ENCODE data around the gene SH3D19. TPM values are rescaled to one million over a fixed set of nuclear protein-coding genes. Genes with fewer than 3 reads are reported as not detected.

SH3D19 gene, protein sequence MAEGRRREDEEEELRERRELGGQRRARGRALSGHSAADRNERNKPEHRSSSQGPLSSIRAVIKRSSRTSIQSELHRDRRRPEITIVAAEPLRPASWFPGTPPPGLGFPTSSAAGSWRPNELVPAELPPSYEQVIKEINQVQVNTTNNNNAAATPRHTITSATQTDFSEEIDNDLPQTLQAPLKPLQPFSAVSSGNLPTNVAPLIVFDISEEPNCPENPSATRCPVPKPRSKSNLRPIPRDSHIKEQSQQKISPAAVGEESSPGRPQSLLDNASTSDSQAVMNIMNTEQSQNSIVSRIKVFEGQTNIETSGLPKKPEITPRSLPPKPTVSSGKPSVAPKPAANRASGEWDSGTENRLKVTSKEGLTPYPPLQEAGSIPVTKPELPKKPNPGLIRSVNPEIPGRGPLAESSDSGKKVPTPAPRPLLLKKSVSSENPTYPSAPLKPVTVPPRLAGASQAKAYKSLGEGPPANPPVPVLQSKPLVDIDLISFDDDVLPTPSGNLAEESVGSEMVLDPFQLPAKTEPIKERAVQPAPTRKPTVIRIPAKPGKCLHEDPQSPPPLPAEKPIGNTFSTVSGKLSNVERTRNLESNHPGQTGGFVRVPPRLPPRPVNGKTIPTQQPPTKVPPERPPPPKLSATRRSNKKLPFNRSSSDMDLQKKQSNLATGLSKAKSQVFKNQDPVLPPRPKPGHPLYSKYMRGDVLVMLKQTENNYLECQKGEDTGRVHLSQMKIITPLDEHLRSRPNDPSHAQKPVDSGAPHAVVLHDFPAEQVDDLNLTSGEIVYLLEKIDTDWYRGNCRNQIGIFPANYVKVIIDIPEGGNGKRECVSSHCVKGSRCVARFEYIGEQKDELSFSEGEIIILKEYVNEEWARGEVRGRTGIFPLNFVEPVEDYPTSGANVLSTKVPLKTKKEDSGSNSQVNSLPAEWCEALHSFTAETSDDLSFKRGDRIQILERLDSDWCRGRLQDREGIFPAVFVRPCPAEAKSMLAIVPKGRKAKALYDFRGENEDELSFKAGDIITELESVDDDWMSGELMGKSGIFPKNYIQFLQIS
- 20.1 to 25.8 TPM (median 22.3 TPM) in 5 replicates for total RNA-seq (2022; extraction: Qiagen RNA extraction)

GRCh38 chr4:151325111-151325948 lies at the start of gene SH3D19:
SH3D19 (minus strand) TSS chr4:151325605; CDS start chr4:151325352, 253 bp downstream.

GRCh38 chr4:151276787-151277562 lies 48.4 kb downstream of the SH3D19 start, which contains the start of gene PRSS48:
PRSS48 (plus strand) TSS chr4:151277161; CDS start chr4:151277173, 12 bp downstream.

DNA sequence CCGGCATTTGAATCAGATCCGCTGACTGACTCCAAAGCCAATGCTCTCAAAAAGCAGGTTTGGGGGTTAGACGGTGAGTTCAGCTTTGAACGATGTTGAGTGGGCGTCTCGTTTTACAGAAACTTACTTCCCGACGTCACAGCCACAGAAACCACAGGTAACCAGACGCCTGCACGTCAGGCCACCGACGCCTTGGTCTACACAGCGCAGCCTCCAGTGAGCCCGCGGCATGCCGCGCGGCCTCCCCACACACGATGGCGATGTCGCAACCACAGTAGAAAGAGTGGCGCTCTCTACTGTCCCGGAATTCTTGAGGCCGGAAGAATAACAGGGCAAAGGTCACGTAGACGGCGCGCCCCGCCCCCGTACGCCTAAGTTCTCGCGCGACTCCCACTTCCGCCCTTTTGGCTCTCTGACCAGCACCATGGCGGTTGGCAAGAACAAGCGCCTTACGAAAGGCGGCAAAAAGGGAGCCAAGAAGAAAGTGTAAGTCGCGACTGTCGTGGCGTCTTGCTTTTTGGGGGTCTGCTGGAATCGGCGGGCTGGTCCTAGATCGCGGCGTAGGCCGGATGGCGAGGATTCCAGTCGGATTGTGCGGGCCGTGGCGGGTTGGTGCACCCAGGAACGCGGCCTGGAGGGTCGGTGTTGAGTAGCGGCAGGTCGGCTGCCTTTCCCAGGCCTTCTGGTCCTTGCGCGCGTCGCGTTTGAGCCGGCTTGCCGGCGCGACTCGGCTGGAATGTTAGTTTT lies 226.0 kb downstream of the SH3D19 start, which contains the start of gene RPS3A:
RPS3A (plus strand) TSS at position 400 of the 747 bp plus-strand sequence; CDS start at position 425, 25 bp downstream.

Other genes starting within 250 kb of the SH3D19 start
- gene RPS3A, start 226.0 kb downstream of the SH3D19 start, total RNA-seq (2022; extraction: Qiagen RNA extraction), result 1,658 to 1,731 TPM (median 1,677 TPM) in 5 replicates
- gene PRSS48, start 48.4 kb downstream of the SH3D19 start, total RNA-seq (2022; extraction: Qiagen RNA extraction), result not detected in 5 replicates
- gene FHIP1A, start 83.6 kb upstream of the SH3D19 start, total RNA-seq (2022; extraction: Qiagen RNA extraction), result 0.07 to 0.84 TPM (median 0.13 TPM) in 5 replicates